ENCODE measurements around the gene LCN12.

- TF ChIP-seq CTCF (IDR thresholded peaks at IDR 0.05) (no peak), POLR2A (IDR thresholded peaks at IDR 0.05) (no peak)
Observed at GRCh38 chr9:136942881-136943230, 9.2 kb upstream of the LCN12 start.

Measured in right lobe of liver (tissue), 4 donors.